ENCODE results near the gene FAM149A. TPM values are rescaled to one million over a fixed set of nuclear protein-coding genes. Genes with fewer than 3 reads are reported as not detected.

FAM149A gene
- total RNA-seq, 1 experiment from 2014 or later, result 14.6 TPM

DNA sequence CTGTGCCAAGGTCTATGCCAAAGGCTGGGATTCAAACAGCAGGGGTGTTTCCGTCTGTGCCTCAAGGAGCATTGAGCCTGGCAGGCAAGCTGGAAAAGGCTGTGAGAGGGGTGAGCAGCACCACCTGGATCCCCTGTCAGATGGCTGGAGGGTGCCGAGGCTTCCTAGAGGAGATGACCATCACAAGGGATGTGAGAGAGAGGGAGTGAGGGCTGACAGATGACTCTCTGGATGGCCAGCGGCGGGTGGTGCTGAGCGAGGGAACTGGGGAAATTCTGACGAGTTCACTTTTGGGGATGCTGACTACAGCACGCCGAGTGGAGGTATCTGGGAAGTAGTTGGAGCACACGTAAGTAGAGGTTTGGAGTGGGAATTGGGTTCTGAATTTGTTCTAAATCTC, 64.2 kb downstream of the FAM149A start:
- ATAC-seq (no peak), DNase-seq (ENCODE audit: low spot score) (no peak)
- Mint-ChIP-seq H3K4me3 (no peak overlapping the region), H3K27ac (no peak overlapping the region), H3K9me3 (no peaks in the 10 kb centered on the region), H3K4me1 (peaks cover 26% of the 10 kb centered on the region), H3K27me3 (ENCODE audit: low read depth) (no peaks in the 10 kb centered on the region), H3K36me3 (no peaks in the 10 kb centered on the region)
- TF ChIP-seq SOX15 (CRISPR knock-in tag; IDR thresholded peaks at IDR 0.05) (no peak), ZNF416 (CRISPR knock-in tag; IDR thresholded peaks at IDR 0.05) (no peak), NFYB (CRISPR knock-in tag; conservative IDR thresholded peaks at IDR 0.05; ENCODE audit: low read depth) (no peak), ZNF317 (CRISPR knock-in tag; IDR thresholded peaks at IDR 0.05; ENCODE audit: borderline replicate concordance, low read depth) (peak; percentile 55; the same call in 1 of the 2 replicates)
- POLR2A ChIA-PET, result no interaction called here
- CTCF ChIA-PET, result interaction anchor here (0.7 to 1.5 kb wide), 3 partner anchors 11 to 33 kb away, joined by 3 to 4 read pairs (median 3); no protein-coding TSS in a partner anchor

GRCh38 chr4:186169333-186169944, 64.9 kb downstream of the FAM149A start:
- Mint-ChIP-seq H3K36me3 (no peaks in the 10 kb centered on the region), H3K4me3 (no peak overlapping the region), H3K4me1 (peaks cover 24% of the 10 kb centered on the region), H3K27me3 (ENCODE audit: low read depth) (no peaks in the 10 kb centered on the region), H3K27ac (no peak overlapping the region), H3K9me3 (no peaks in the 10 kb centered on the region)
- TF ChIP-seq PRRX2 (CRISPR knock-in tag; IDR thresholded peaks at IDR 0.05), result no peak
- ChIA-PET POLR2A (interaction anchor here (1.0 kb wide), 1 partner anchor 20 kb away, joined by 3 read pairs; no protein-coding TSS in a partner anchor), CTCF (interaction anchor here (0.7 to 1.0 kb wide), 6 partner anchors 11 to 101 kb away, joined by 3 to 4 read pairs (median 4); partner anchors contain the start of gene F11)
- ATAC-seq (no peak), DNase-seq (ENCODE audit: low spot score) (no peak)

DNA sequence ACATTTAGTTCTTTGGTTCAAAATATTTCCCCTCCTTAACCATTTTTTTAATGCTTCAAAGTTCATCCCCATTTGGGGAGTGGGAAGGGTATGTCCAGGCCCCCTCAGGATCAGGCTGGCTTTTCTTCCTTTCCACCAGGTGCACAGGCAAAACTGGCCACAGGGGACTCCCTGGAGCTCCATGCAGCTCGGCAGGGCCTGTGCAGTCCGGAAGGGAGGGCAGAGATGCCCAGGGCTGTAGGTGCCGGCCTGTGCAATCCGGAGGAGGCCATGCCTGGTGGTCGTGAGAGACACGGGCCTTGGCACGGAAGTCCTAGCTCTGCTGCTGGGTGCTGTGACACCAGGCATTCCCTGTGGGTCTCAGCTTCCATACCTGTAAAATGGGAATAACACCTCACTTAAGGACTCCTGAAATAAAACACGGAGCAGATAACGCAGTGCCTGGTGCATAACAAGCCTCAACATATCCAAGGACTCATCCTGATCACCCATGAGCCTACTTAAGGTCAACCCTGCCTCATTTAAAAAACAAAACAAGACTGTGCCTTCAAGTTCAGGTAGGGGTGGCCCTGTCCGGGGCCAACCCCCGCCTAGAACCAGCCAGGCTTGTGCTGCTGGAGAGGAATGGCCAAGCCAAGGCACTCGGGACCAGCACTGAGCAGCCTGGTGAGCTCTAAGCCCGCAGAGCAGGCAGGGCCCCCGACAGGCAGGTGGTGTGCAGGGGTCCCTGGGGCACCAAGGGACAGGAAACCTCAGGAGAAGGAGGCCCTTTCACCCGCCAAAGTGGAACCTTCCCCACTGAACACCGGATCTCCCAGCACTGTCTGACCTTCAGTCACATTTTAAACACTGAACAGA, 65.7 kb downstream of the FAM149A start:
- H3K27me3 Mint-ChIP-seq (ENCODE audit: low read depth), result no peaks in the 10 kb centered on the region
- H3K27ac Mint-ChIP-seq, result no peak overlapping the region
- no peaks in the 10 kb centered on the region for H3K9me3 Mint-ChIP-seq
- ATAC-seq, result peak; percentile 84
- no peak overlapping the region for H3K4me3 Mint-ChIP-seq
- no peak for DNase-seq (ENCODE audit: low spot score)
- ChIA-PET POLR2A (interaction anchor here (1.0 kb wide), 1 partner anchor 19 kb away, joined by 3 read pairs; no protein-coding TSS in a partner anchor), CTCF (interaction anchor here (0.6 to 1.0 kb wide), 7 partner anchors 12 to 195 kb away, joined by 3 to 4 read pairs (median 4); partner anchors contain the start of gene F11)
- H3K4me1 Mint-ChIP-seq, result peaks cover 18% of the 10 kb centered on the region
- H3K36me3 Mint-ChIP-seq, result no peaks in the 10 kb centered on the region
- no peak for TF ChIP-seq NR3C1 (CRISPR knock-in tag; conservative IDR thresholded peaks at IDR 0.05; ENCODE audit: low read depth)
- TF ChIP-seq, protein P1, sequence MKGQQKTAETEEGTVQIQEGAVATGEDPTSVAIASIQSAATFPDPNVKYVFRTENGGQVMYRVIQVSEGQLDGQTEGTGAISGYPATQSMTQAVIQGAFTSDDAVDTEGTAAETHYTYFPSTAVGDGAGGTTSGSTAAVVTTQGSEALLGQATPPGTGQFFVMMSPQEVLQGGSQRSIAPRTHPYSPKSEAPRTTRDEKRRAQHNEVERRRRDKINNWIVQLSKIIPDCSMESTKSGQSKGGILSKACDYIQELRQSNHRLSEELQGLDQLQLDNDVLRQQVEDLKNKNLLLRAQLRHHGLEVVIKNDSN (CRISPR knock-in tag; IDR thresholded peaks at IDR 0.05), result no peak
- no peak for TF ChIP-seq ZNF281 (CRISPR knock-in tag; IDR thresholded peaks at IDR 0.05)
- TF ChIP-seq ESRRA (CRISPR knock-in tag; IDR thresholded peaks at IDR 0.05; ENCODE audit: borderline replicate concordance), result no peak
- TF ChIP-seq E2F1 (CRISPR knock-in tag; IDR thresholded peaks at IDR 0.05), result no peak
- TF ChIP-seq, protein P2, sequence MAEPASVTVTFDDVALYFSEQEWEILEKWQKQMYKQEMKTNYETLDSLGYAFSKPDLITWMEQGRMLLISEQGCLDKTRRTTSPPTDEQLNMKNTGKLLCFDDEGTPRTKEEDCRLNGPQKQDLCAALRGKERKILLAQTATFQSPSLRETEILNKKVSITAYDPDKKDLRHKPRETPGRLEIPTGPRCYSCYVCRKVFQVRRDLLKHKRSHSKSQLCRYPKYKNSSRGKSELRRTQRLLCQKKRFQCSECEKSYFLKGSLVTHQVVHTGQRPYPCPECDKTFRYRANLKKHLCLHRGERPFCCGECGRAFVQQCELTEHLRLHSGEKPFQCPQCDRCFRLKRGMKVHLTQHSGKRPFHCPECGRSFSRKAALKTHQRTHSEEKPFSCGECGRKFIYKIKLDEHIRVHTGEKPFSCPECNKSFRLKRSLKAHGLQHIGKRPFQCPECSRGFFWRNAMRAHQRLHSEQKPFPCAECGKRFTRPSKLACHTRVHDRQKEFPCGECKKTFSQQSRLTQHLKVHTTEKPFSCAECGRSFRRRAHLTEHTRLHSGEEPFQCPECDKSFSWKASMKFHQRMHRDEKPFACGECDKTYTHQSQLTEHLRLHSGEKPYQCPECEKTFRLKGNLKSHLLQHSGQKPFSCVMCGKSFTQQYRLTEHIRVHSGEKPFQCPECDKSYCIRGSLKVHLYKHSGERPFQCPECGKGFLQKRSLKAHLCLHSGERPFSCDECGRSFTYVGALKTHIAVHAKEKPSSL (CRISPR knock-in tag; conservative IDR thresholded peaks at IDR 0.05), result no peak
- TF ChIP-seq, protein P3, sequence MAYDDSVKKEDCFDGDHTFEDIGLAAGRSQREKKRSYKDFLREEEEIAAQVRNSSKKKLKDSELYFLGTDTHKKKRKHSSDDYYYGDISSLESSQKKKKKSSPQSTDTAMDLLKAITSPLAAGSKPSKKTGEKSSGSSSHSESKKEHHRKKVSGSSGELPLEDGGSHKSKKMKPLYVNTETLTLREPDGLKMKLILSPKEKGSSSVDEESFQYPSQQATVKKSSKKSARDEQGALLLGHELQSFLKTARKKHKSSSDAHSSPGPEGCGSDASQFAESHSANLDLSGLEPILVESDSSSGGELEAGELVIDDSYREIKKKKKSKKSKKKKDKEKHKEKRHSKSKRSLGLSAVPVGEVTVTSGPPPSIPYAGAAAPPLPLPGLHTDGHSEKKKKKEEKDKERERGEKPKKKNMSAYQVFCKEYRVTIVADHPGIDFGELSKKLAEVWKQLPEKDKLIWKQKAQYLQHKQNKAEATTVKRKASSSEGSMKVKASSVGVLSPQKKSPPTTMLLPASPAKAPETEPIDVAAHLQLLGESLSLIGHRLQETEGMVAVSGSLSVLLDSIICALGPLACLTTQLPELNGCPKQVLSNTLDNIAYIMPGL (CRISPR knock-in tag; IDR thresholded peaks at IDR 0.05), result no peak
- no peak for TF ChIP-seq FOXJ3 (CRISPR knock-in tag; IDR thresholded peaks at IDR 0.05; ENCODE audit: borderline replicate concordance)
- TF ChIP-seq FOXP1 (CRISPR knock-in tag; IDR thresholded peaks at IDR 0.05; ENCODE audit: borderline replicate concordance), result no peak
- TF ChIP-seq, protein P4, sequence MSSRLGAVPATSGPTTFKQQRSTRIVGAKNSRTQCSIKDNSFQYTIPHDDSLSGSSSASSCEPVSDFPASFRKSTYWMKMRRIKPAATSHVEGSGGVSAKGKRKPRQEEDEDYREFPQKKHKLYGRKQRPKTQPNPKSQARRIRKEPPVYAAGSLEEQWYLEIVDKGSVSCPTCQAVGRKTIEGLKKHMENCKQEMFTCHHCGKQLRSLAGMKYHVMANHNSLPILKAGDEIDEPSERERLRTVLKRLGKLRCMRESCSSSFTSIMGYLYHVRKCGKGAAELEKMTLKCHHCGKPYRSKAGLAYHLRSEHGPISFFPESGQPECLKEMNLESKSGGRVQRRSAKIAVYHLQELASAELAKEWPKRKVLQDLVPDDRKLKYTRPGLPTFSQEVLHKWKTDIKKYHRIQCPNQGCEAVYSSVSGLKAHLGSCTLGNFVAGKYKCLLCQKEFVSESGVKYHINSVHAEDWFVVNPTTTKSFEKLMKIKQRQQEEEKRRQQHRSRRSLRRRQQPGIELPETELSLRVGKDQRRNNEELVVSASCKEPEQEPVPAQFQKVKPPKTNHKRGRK (CRISPR knock-in tag; IDR thresholded peaks at IDR 0.05; ENCODE audit: borderline replicate concordance), result no peak
- TF ChIP-seq RORB (CRISPR knock-in tag; IDR thresholded peaks at IDR 0.05), result no peak
- no peak for TF ChIP-seq USF2 (CRISPR knock-in tag; IDR thresholded peaks at IDR 0.05)
- TF ChIP-seq SOX15 (CRISPR knock-in tag; IDR thresholded peaks at IDR 0.05), result no peak

Measured in WTC11 (cell line).